ENCODE results near the gene YY1AP1.
"Not testable (repeated sequence)": the region's sequence is repeated elsewhere in the genome, so short reads cannot be mapped to it uniquely, and the experiment has no call there.

GRCh38 chr1:155697616-155698015 lies 9.0 kb upstream of the YY1AP1 start:
- not testable (repeated sequence) for TF ChIP-seq CTCF, POLR2A (IDR thresholded peaks at IDR 0.05)

All from thyroid gland (tissue), 4 donors.